GM10248 (cell line): Measurements from ENCODE around the gene BCAS4.
"Not testable (repeated sequence)": the region's sequence is repeated elsewhere in the genome, so short reads cannot be mapped to it uniquely, and the experiment has no call there.

Source experiments
- CTCF ChIA-PET: fragments of 300-600 bp; sonication (Branson Sonifier 250); formaldehyde crosslinking; extraction: SDS; loops from one replicate; lab custom pipeline; 2021; ENCODE audit warnings: antibody characterized with exemption; lab: Yijun Ruan, JAX
- POLR2A ChIA-PET: fragments of 350-650 bp; sonication (Branson Sonifier 250); formaldehyde crosslinking; extraction: SDS; loops from one replicate; lab custom pipeline; 2020; ENCODE audit warnings: antibody characterized with exemption; lab: Yijun Ruan, JAX
- DNase-seq: peaks from one replicate; pipeline ENCODE4 v3.0.0; 2012; ENCODE audit errors: extremely low spot score
- CTCF ChIP-seq: IDR thresholded peaks from 2 replicates; pipeline ENCODE4 v1.5.1; 2012; ENCODE audit warnings: mild to moderate bottlenecking, low read depth; ENCODE audit errors: extremely low read depth, missing control alignments, control extremely low read depth

BCAS4 gene

GRCh38 chr20:50790651-50791277 lies 4.1 kb upstream of the BCAS4 start:
- peak; percentile 92 for TF ChIP-seq CTCF
- POLR2A ChIA-PET, result interaction anchor here (1.3 kb wide), 1 partner anchor 167 kb away, joined by 5 read pairs; the partner anchor contains the start of gene DPM1
- DNase-seq, result peak; percentile 90
- CTCF ChIA-PET, result interaction anchor here (0.8 to 10.5 kb wide), 35 partner anchors 10 to 601 kb away, joined by 3 to 220 read pairs (median 4); partner anchors contain the start of genes ADNP, DPM1 and MOCS3

GRCh38 chr20:50792708-50793574 lies 1.9 kb upstream of the BCAS4 start:
- CTCF ChIA-PET, result interaction anchor here (0.6 to 10.5 kb wide), 17 partner anchors 10 to 514 kb away, joined by 3 to 220 read pairs (median 20); partner anchors contain the start of genes ADNP, DPM1 and MOCS3
- POLR2A ChIA-PET, result interaction anchor here (0.6 kb wide), 5 partner anchors 53 to 751 kb away, joined by 3 to 4 read pairs (median 3); partner anchors contain the start of gene ADNP
- no peak for TF ChIP-seq CTCF
- no peak for DNase-seq

- peak; percentile 64 for TF ChIP-seq CTCF
- CTCF ChIA-PET, result interaction anchor here (0.6 to 10.5 kb wide), 26 partner anchors 8 to 513 kb away, joined by 3 to 220 read pairs (median 10); partner anchors contain the start of genes ADNP, DPM1 and MOCS3
- POLR2A ChIA-PET, result interaction anchor here (0.6 kb wide), 5 partner anchors 53 to 750 kb away, joined by 3 to 4 read pairs (median 3); partner anchors contain the start of gene ADNP
- not testable (repeated sequence) for DNase-seq
Measured at GRCh38 chr20:50793575-50794016, 1.3 kb upstream of the BCAS4 start.

- no peak for DNase-seq
- TF ChIP-seq CTCF, result no peak
- POLR2A ChIA-PET, result interaction anchor here (0.6 to 1.1 kb wide), 3 partner anchors 10 to 164 kb away, joined by 4 to 9 read pairs (median 4); partner anchors contain the start of genes ADNP and DPM1
- CTCF ChIA-PET, result interaction anchor here (0.7 to 10.5 kb wide), 76 partner anchors 8 to 820 kb away, joined by 3 to 220 read pairs (median 5); partner anchors contain the start of genes ADNP, DPM1, MOCS3 and PARD6B
Measured at GRCh38 chr20:50794181-50794845, 548 bp upstream of the BCAS4 start.

GRCh38 chr20:50797142-50797541 lies 2.3 kb downstream of the BCAS4 start:
- no peak for TF ChIP-seq CTCF
- POLR2A ChIA-PET, result no interaction called here
- CTCF ChIA-PET, result interaction anchor here (1.1 to 10.5 kb wide), 3 partner anchors 14 to 131 kb away, joined by 3 to 220 read pairs (median 4); partner anchors contain the start of gene ADNP
- DNase-seq, result no peak
